HG03521 (cell line): ENCODE data around the gene CDK10.
"Not testable (repeated sequence)": the region's sequence is repeated elsewhere in the genome, so short reads cannot be mapped to it uniquely, and the experiment has no call there.

Source experiments
- ATAC-seq: cut with Tn5 transposase; IDR thresholded peaks from one replicate; pipeline ENCODE4 v1.9.1; 2021; ENCODE audit warnings: mild to moderate bottlenecking, moderate library complexity; ENCODE audit not compliant: unreplicated experiment

The CDK10 gene, protein sequence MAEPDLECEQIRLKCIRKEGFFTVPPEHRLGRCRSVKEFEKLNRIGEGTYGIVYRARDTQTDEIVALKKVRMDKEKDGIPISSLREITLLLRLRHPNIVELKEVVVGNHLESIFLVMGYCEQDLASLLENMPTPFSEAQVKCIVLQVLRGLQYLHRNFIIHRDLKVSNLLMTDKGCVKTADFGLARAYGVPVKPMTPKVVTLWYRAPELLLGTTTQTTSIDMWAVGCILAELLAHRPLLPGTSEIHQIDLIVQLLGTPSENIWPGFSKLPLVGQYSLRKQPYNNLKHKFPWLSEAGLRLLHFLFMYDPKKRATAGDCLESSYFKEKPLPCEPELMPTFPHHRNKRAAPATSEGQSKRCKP

DNA sequence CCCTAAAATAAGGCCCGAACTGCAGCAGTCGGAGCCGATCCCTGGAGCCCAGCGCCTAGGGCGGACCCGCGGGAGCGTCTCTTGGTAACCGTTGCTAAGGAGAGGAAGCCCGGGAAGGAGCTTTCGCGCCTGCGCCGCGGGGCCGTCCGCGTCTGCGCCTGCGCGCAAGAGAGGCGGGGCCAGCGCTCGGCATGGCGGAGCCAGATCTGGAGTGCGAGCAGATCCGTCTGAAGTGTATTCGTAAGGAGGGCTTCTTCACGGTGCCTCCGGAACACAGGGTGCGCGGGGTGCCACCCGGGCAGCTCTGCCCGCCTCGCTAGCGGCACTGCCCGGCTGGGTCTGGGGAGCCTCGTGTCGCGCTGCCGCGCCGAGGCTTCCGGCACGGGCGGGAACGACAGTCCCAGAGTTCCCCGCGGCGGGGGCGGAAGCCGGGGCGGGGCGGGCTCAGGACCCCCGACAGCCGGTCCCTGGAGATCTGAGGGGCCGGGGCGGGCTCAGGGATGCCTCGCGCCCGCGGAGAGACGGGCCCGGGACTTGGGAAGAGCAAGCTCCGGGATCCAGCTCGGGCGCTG, at the start of gene CDK10:
CDK10 (plus strand) TSS at position 170 of the 572 bp plus-strand sequence; CDS start at position 192, 22 bp downstream.
- peak; percentile 78 for ATAC-seq

DNA sequence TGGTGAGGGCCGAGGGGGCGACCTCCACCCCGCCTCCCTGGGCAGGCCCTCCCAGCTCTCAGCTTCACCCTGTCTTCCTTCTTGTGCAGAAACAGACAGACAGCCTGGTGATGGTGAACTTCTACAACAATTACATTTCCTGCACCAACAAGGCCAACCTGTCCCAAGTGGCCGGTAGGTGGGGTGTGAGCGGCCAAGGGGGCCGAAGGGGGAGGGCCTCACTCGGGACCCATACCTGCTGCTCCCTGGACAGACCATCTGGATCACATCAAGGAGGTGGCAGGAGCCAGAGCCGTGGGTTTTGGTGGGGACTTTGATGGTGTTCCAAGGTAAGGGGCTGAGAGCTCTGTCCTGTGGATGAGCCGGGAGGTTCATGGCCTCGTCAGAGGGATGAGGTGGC, 49.1 kb upstream of the CDK10 start:
- ATAC-seq, result no peak

DNA sequence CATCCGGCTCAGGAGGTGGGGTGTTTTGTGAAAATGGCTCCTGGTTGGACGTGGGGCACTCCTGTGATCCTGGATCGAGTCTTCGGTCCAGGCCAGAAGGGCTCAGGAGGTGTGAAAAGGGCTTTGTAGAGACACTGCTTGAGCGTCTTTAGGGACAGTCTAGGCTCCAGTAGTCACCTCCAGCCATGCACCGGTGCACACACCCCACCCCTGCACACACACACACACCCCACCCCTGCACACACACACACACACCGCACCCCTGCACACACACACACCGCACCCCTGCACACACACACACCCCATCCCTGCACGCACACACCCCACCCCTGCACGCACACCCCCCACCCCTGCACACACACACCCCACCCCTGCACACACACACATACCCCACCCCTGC, 48.0 kb upstream of the CDK10 start:
- ATAC-seq, result no peak

- no peak for ATAC-seq
Measured at GRCh38 chr16:89639385-89639784, 47.1 kb upstream of the CDK10 start.

DNA sequence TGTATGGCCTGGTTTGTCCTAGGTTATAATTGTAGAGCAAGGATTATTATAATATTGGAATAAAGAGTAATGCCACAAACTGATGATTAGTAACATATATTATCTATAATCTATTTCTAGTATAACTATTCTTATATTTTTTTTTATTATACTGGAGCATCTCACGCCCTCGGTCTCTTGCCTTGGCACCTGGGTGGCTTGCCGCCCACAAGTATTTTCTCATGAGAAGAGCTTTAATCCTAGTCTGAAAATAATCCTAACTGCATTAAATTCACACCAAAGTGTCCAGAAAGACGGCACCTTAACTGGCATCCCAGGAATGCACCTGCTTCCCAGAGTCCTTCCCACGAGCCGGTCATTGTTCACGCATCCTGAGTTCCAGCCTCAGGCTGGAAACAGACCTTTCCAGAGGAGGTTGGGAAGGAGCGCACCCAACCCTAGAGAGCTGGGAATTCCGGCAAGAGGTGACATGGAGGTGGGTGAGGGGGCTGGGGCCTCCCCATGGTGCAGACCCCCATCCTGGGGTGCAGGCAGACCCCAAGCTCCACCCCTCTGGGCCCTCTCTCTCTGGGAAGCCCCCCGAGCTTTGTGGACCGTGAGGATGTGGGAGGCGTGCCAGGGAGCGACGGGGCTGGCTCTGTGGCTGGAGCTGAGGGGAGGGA, 44.9 kb upstream of the CDK10 start:
- ATAC-seq, result no peak

DNA sequence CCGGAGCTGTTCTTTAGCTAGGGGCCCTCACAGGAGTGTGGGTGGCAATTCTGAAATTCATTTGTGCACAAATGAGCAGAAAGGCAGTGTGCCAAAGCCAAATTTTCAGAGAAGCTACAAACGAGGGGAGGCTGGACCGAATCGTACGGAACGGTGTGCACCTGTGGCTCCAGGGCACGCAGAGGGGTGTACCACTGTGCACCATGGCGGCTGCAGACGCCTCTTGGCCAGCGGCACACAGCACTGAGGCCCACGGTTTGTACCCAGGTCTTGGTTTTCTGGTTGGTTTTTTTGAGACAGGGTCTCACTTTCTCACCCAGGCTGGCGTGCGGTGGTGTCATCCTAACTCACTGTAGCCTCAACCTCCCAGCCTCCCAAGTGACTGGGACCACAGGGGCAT, 43.9 kb upstream of the CDK10 start:
- ATAC-seq, result no peak

DNA sequence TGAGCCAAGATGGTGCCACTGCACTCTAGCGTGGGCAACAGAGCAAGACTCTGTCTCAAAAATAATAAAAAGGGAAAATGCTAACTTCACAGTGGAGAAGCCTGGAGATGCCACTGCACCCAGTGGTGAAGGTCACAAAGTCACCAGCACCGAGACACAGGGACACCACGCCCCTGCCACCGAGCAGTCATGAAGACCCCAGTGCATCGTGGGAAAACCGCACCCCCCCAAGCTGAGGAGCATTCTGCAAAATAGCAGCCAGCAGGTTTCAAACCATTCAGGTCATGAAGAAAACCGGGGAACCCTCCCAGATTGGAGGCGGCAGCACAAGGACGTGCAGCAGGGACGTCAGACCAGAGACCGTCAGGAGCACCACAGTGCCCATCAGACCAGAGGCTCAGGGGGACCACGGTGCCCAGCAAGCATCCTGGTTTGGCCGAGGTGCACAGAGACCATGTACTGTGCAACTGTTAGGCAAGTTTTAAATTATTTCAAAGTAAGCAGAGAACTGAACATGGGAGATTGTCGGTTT, 42.7 kb upstream of the CDK10 start:
- no peak for ATAC-seq

DNA sequence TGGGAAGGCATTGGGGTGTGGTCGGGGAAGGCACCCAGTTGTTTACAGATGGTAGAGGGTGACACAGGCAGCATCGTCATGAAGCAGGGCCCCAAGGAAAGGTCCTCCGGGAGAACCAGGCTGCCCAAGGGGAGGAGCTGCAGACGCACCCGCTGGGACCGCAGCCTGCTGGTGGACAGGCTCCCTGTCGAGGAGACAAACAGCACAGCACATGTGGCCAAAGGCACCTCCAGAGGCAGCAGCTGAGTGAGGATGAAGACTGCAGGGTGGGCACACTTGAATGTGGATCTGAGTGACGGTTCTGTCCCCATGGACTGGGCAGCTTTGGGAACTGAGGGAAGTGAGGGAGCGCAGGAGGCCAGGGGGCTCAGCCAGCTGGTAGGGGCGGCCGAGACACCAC, 41.4 kb upstream of the CDK10 start:
- ATAC-seq, result no peak

DNA sequence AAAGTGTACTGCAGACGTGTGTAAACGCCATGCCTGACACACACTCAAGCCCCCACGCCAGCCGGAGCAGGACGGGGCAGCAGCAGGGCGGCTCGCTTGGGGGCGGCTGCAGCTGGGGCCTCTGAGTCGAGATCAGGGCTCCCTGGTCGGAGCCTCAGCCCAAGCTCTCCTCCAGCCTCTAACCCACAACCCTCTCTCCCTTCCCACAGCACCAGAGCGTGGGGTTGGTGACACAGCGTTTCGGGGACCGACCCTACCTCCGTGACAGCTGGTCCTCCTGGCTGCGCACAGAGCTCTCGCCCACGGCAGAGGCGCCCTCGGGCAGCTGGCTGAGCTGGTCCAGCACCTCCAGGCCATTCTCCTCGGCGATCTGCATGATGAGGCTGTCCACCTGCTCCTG, 40.2 kb upstream of the CDK10 start:
- ATAC-seq, result no peak

GRCh38 chr16:89646906-89647305, 39.6 kb upstream of the CDK10 start:
- ATAC-seq, result no peak

GRCh38 chr16:89651584-89651983, 34.9 kb upstream of the CDK10 start:
- no peak for ATAC-seq

GRCh38 chr16:89653656-89654295, 32.7 kb upstream of the CDK10 start:
- no peak for ATAC-seq

GRCh38 chr16:89655062-89655643, 31.3 kb upstream of the CDK10 start:
- no peak for ATAC-seq

DNA sequence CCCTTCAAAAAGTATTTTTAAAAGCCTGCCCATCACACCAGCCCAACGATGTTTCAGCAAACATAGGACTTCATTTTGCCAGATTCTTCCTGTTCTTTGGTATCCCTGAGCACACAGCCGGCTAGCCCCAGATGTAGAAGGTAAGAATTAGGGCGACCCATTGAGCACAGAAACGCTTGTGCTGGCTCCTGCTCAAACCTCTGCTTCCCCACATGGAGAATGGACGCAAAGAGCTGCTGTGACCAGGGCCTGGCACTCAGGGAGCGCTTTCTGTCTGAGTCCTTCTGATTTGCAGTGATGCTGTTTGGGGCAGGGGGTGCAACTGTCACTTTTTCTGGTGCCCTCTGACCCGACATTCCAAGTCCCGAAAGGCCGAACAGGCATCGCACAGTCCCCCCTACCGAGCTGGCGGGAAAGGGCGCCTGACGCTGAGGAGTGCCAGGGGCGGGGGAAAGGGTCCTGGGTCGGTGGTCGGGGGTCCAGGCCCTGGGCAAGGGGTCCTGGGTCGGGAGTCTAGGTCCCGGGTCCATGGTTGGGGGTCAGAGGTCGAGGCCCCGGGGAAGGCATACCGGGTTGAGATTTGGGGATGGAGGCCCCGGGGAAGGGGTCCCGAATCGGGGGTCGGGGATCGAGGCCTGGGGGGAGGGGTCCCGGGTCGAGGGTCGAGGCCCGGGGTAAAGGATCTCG, 29.9 kb upstream of the CDK10 start:
- no peak for ATAC-seq

GRCh38 chr16:89657442-89658220, 28.9 kb upstream of the CDK10 start, which contains the start of the genes CHMP1A and SPATA33:
TSS of gene CHMP1A (minus strand) at chr16:89657708. CDS start at chr16:89657588, 120 bp downstream.
TSS of gene SPATA33 (plus strand) at chr16:89657836. CDS start at chr16:89657912, 76 bp downstream.
- ATAC-seq, result peak; percentile 88

- ATAC-seq, result no peak
Measured at GRCh38 chr16:89658221-89658879, 28.1 kb upstream of the CDK10 start.

GRCh38 chr16:89660146-89660545, 26.3 kb upstream of the CDK10 start:
- ATAC-seq, result no peak

- ATAC-seq, result no peak
Measured at GRCh38 chr16:89661215-89661614, 25.3 kb upstream of the CDK10 start.

- not testable (repeated sequence) for ATAC-seq
Measured at GRCh38 chr16:89664238-89664637, 22.3 kb upstream of the CDK10 start.
